Measurements from ENCODE around the gene DIP2C. TPM values are rescaled to one million over a fixed set of nuclear protein-coding genes. Genes with fewer than 3 reads are reported as not detected.

DIP2C gene
- polyA plus RNA-seq, 1 of the 3 experiments (the other 2 are of a cell fraction) = 8.7 TPM

- TF ChIP-seq EZH2phosphoT487 (IDR thresholded peaks at IDR 0.05; ENCODE audit: borderline replicate concordance, low read depth) (no peak), RXRA (IDR thresholded peaks at IDR 0.05; ENCODE audit: borderline replicate concordance, low read depth) (peak; percentile 60; the same call in 1 of the 2 replicates), EP300 (IDR thresholded peaks at IDR 0.05; ENCODE audit: borderline replicate concordance in 1 of 2, low read depth in 1 of 2, low read length in 1 of 2) (peak; percentile 54 to 81; a peak in 3 of 4 replicates), REST (IDR thresholded peaks at IDR 0.05; ENCODE audit: low read depth, low read length) (no peak), GATA2 (CRISPR knock-in tag; IDR thresholded peaks at IDR 0.05) (0 out of 2 replicates have a peak, but pooled peaks have one; percentile 31), FOXJ3 (CRISPR knock-in tag; IDR thresholded peaks at IDR 0.05) (no peak), RFX5 (IDR thresholded peaks at IDR 0.05; ENCODE audit: low read length) (no peak)
Observed at GRCh38 chr10:373526-374309, 315.8 kb downstream of the DIP2C start (continued).

- Histone ChIP-seq H3K4me2 (peak overlapping the region; percentile 41), H3F3A (replicated peaks; ENCODE audit: insufficient read depth) (peaks cover 41% of the 10 kb centered on the region)
- DNase-seq = peak; percentile 53
Observed at GRCh38 chr10:373015-373414, 316.5 kb downstream of the DIP2C start.

More at GRCh38 chr10:373015-373414, 316.5 kb downstream of the DIP2C start:
- 57% methylated on average over 4 of the region's 4 CpGs for WGBS (ENCODE audit: low lambda C conversion rate)
- TF ChIP-seq TAF1 (IDR thresholded peaks at IDR 0.05; ENCODE audit: borderline replicate concordance, low read depth, low read length) = no peak
- TF ChIP-seq JUND (IDR thresholded peaks at IDR 0.05) = no peak
- TF ChIP-seq REST (IDR thresholded peaks at IDR 0.05; ENCODE audit: low read depth, low read length) = no peak
- no peak for TF ChIP-seq EP300 (IDR thresholded peaks at IDR 0.05; ENCODE audit: borderline replicate concordance in 1 of 2, low read depth in 1 of 2, low read length in 1 of 2)
- TF ChIP-seq USF1 (IDR thresholded peaks at IDR 0.05; ENCODE audit: borderline replicate concordance, low read depth) = no peak
- no peak for TF ChIP-seq NRF1 (IDR thresholded peaks at IDR 0.05; ENCODE audit: low read depth, low read length)
- no peak for TF ChIP-seq MEF2A (IDR thresholded peaks at IDR 0.05; ENCODE audit: borderline replicate concordance, low read depth)
- TF ChIP-seq USF2 (IDR thresholded peaks at IDR 0.05; ENCODE audit: borderline replicate concordance, low read depth, low read length) = no peak
- no peak for TF ChIP-seq PBX3 (IDR thresholded peaks at IDR 0.05)
- H3K4me3 ChIP-seq (ENCODE audit: low read depth in 2 of 2, low read length in 1 of 2) = no peak overlapping the region
- CTCF ChIA-PET = no interaction called here
- no peaks in the 10 kb centered on the region for H3K9me3 ChIP-seq
- peaks cover 7 to 14% of the 10 kb centered on the region in 2 experiments for H3K36me3 ChIP-seq (replicated peaks in 1 of 2; ENCODE audit: control insufficient read depth in 1 of 2, insufficient read depth in 2 of 2, low read length in 1 of 2)
- H3K27ac ChIP-seq (ENCODE audit: low read depth in 2 of 2, low read length in 1 of 2) = peak overlapping the region; percentile 81 to 94
- no peaks in the 10 kb centered on the region for H4K20me1 ChIP-seq (ENCODE audit: insufficient read depth)
- no peak overlapping the region for H2AFZ ChIP-seq (ENCODE audit: low read depth)
- H3K79me2 ChIP-seq (ENCODE audit: insufficient read depth) = no peaks in the 10 kb centered on the region; the same call in 1 of the 2 replicates
- H3K9me2 ChIP-seq = no peaks in the 10 kb centered on the region
- H3K27me3 ChIP-seq (ENCODE audit: insufficient read depth) = no peaks in the 10 kb centered on the region
- peaks cover 49 to 61% of the 10 kb centered on the region in 2 experiments for H3K4me1 ChIP-seq (ENCODE audit: control insufficient read depth in 1 of 2, insufficient read depth in 2 of 2, low read depth in 1 of 2, low read length in 1 of 2)
- POLR2A ChIA-PET = interaction anchor here (0.9 kb wide), 1 partner anchor 18 kb away, joined by 3 read pairs; no protein-coding TSS in a partner anchor
- peak overlapping the region; percentile 28; the same call in 1 of the 2 replicates for H3K9ac ChIP-seq
